GM23338 (cell line): ENCODE measurements around the gene KCNMA1. TPM values are rescaled to one million over a fixed set of nuclear protein-coding genes. Genes with fewer than 3 reads are reported as not detected.

Experiments
- ATAC-seq: fragments of 200-7000 bp; cut with Tn5 transposase; 3 replicates; pipeline ENCODE4 v1.9.1; 2020
- DNase-seq: peaks from one replicate; pipeline ENCODE4 v3.0.0-alpha.2; 2015; ENCODE audit warnings: low spot score
- H2AFZ ChIP-seq: fragments of 200-600 bp; sonication (generic); 2 replicates; pipeline ENCODE4 v1.8.0; 2016; ENCODE audit warnings: antibody characterized with exemption, mild to moderate bottlenecking, moderate library complexity
- H3F3A ChIP-seq: fragments of 200-600 bp; sonication (generic); replicated peaks from 2 replicates; pipeline ENCODE4 v1.8.0; 2017; ENCODE audit warnings: antibody characterized with exemption, mixed run types, low read depth
- H3K27ac ChIP-seq: fragments of 200-600 bp; sonication (generic); 2 replicates; pipeline ENCODE4 v1.6.1; 2016; ENCODE audit warnings: low read depth
- H3K27me3 ChIP-seq: fragments of 200-600 bp; sonication (generic); 2 replicates; pipeline ENCODE4 v1.8.0; 2016; ENCODE audit warnings: mild to moderate bottlenecking, mixed run types, moderate library complexity; ENCODE audit not compliant: insufficient read depth
- H3K36me3 ChIP-seq: fragments of 200-600 bp; sonication (generic); 2 replicates; pipeline ENCODE4 v1.8.0; 2016; ENCODE audit warnings: mild to moderate bottlenecking; ENCODE audit not compliant: insufficient read depth
- H3K4me1 ChIP-seq: fragments of 200-600 bp; sonication (generic); 2 replicates; pipeline ENCODE4 v1.8.0; 2016; ENCODE audit warnings: mild to moderate bottlenecking, moderate library complexity; ENCODE audit not compliant: insufficient read depth
- H3K4me2 ChIP-seq: fragments of 200-600 bp; sonication (generic); 2 replicates; pipeline ENCODE4 v1.7.1; 2017; ENCODE audit warnings: mixed run types
- H3K4me3 ChIP-seq: fragments of 200-600 bp; sonication (generic); 2 replicates; pipeline ENCODE4 v1.6.1; 2016; ENCODE audit warnings: mixed run types
- H3K79me2 ChIP-seq: fragments of 200-600 bp; sonication (generic); replicated peaks from 2 replicates; pipeline ENCODE4 v1.8.0; 2017; ENCODE audit warnings: mild to moderate bottlenecking; ENCODE audit not compliant: insufficient read depth
- H3K9me2 ChIP-seq: fragments of 200-600 bp; sonication (generic); 2 replicates; pipeline ENCODE4 v1.8.0; 2017; ENCODE audit not compliant: insufficient read depth
- H4K20me1 ChIP-seq: fragments of 200-600 bp; sonication (generic); replicated peaks from 2 replicates; pipeline ENCODE4 v1.8.0; 2017; ENCODE audit warnings: mild to moderate bottlenecking; ENCODE audit not compliant: insufficient read depth
- H3K27ac Mint-ChIP-seq: 2 replicates; pipeline ENCODE4 v1.8.0; 2020; ENCODE audit warnings: inconsistent platforms, mild to moderate bottlenecking, moderate library complexity, mixed read lengths
- H3K27me3 Mint-ChIP-seq: 3 replicates; pipeline ENCODE4 v1.8.0; 2022; ENCODE audit warnings: low read depth, mild to moderate bottlenecking, moderate library complexity, mixed read lengths, inconsistent platforms; ENCODE audit not compliant: insufficient read depth, poor library complexity
- H3K36me3 Mint-ChIP-seq: 3 replicates; pipeline ENCODE4 v1.8.0; 2021; ENCODE audit warnings: low read depth, mild to moderate bottlenecking, inconsistent platforms, moderate library complexity, mixed read lengths
- H3K4me1 Mint-ChIP-seq: 3 replicates; pipeline ENCODE4 v1.8.0; 2020; ENCODE audit warnings: mild to moderate bottlenecking, inconsistent platforms, mixed read lengths
- H3K4me3 Mint-ChIP-seq: 3 replicates; pipeline ENCODE4 v1.8.0; 2021; ENCODE audit warnings: moderate library complexity, mild to moderate bottlenecking, inconsistent platforms, mixed read lengths
- H3K9me3 Mint-ChIP-seq: 3 replicates; pipeline ENCODE4 v1.8.0; 2020; ENCODE audit warnings: moderate library complexity, mild to moderate bottlenecking, inconsistent platforms, mixed read lengths
- CREB1 ChIP-seq: fragments of 250-450 bp; sonication (Bioruptor Pico); IDR thresholded peaks from 2 replicates; pipeline ENCODE4 v1.5.0; 2020; ENCODE audit warnings: low read depth, mild to moderate bottlenecking, moderate library complexity
- CTCF ChIP-seq, 2 experiments: fragments of 200-600 bp in 1 of 2; sonication (generic) in 1 of 2; conservative IDR thresholded peaks; 2 replicates each; pipeline versions ENCODE4 v1.5.1 to v1.6.1; 2016 to 2017; ENCODE audit warnings: antibody characterized with exemption in 2 of 2, low read depth in 2 of 2, mild to moderate bottlenecking in 2 of 2, moderate library complexity in 1 of 2
- EZH2 ChIP-seq: fragments of 200-600 bp; sonication (generic); IDR thresholded peaks from one replicate; pipeline ENCODE4 v1.8.0; 2017; ENCODE audit warnings: antibody characterized with exemption, mild to moderate bottlenecking, low read depth; ENCODE audit not compliant: unreplicated experiment
- EZH2phosphoT487 ChIP-seq: fragments of 200-600 bp; sonication (generic); IDR thresholded peaks from one replicate; pipeline ENCODE4 v1.8.1; 2018; ENCODE audit warnings: antibody characterized with exemption; ENCODE audit not compliant: unreplicated experiment
- JUNB ChIP-seq: IDR thresholded peaks from one replicate; pipeline ENCODE4 v1.6.1; 2016; ENCODE audit warnings: antibody characterized with exemption; ENCODE audit not compliant: unreplicated experiment
- NANOG ChIP-seq: IDR thresholded peaks from 2 replicates; pipeline ENCODE4 v1.6.1; 2016; ENCODE audit warnings: antibody characterized with exemption, borderline replicate concordance
- POLR2AphosphoS5 ChIP-seq: IDR thresholded peaks from 2 replicates; pipeline ENCODE4 v1.6.1; 2016; ENCODE audit warnings: antibody characterized with exemption, low read depth
- REST ChIP-seq: IDR thresholded peaks from one replicate; pipeline ENCODE4 v1.6.1; 2018; ENCODE audit warnings: antibody characterized with exemption; ENCODE audit not compliant: unreplicated experiment
- STAT1 ChIP-seq: IDR thresholded peaks from one replicate; pipeline ENCODE4 v1.6.1; 2016; ENCODE audit warnings: antibody characterized with exemption; ENCODE audit not compliant: unreplicated experiment
- polyA plus RNA-seq: library from polyadenylated mRNA; unstranded; fragments of >200 nt; fragmentation: Nextera tagmentation; extraction: Ambion mirVana; gene quantifications from 2 replicates; pipeline ENCODE4 v1.2.1, GENCODE V29; 2016
- total RNA-seq: library from RNA; depleted of rRNA; stranded (reverse); fragments of >200 nt; shearing (Covaris generic); gene quantifications from 2 replicates; pipeline ENCODE4 v1.2.3, GENCODE V29; 2014
- TF ChIP-seq, protein P1 (sequence below): IDR thresholded peaks from 2 replicates; pipeline ENCODE4 v1.6.1; 2016; ENCODE audit warnings: antibody characterized with exemption

KCNMA1 gene
- total and polyA plus RNA-seq, 2 experiments from 2014 or later: 8.2 to 9.0 TPM

GRCh38 chr10:77609781-77610272 is 27.8 kb downstream of the KCNMA1 start (continued):
- TF ChIP-seq NANOG (no peak), POLR2AphosphoS5 (no peak), EZH2 (no peak), STAT1 (no peak), JUNB (no peak), REST (no peak)
- TF ChIP-seq, protein P1, sequence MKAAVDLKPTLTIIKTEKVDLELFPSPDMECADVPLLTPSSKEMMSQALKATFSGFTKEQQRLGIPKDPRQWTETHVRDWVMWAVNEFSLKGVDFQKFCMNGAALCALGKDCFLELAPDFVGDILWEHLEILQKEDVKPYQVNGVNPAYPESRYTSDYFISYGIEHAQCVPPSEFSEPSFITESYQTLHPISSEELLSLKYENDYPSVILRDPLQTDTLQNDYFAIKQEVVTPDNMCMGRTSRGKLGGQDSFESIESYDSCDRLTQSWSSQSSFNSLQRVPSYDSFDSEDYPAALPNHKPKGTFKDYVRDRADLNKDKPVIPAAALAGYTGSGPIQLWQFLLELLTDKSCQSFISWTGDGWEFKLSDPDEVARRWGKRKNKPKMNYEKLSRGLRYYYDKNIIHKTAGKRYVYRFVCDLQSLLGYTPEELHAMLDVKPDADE: no peak

DNA sequence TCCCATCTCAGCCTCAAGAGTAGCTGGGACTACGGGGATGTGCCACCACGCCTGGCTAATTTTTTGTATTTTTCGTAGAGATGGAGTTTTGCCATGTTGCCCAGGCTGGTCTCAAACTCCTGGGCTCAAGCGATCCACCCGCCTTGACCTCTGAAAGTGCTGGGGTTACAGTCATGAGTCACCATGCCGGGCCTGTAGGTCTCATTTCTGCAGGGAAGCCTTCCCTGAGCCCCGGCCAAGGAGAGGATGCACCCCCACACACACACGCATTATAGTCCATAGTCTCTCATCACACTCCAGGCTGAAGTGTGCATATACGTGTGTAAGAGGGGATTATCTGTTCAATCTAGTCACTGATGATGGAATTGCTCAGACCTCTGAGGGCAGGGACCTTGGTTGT is 29.3 kb downstream of the KCNMA1 start:
- Histone ChIP-seq H3F3A (no peaks in the 10 kb centered on the region), H2AFZ (no peak overlapping the region), H3K27me3 (no peaks in the 10 kb centered on the region), H4K20me1 (no peaks in the 10 kb centered on the region; the same call in 1 of the 2 replicates), H3K4me3 (no peak overlapping the region), H3K9me2 (peaks cover 7% of the 10 kb centered on the region; the same call in 1 of the 2 replicates), H3K27ac (no peak overlapping the region), H3K4me2 (no peak overlapping the region), H3K36me3 (no peaks in the 10 kb centered on the region), H3K79me2 (0 out of 2 replicates have a peak, but pooled peaks cover 3% of the 10 kb centered on the region), H3K4me1 (peaks cover under 1% of the 10 kb centered on the region; the same call in 1 of the 2 replicates)
- no peaks in the 10 kb centered on the region for H3K36me3 Mint-ChIP-seq
- peaks cover 9% of the 10 kb centered on the region for H3K4me1 Mint-ChIP-seq
- peaks cover 3% of the 10 kb centered on the region for H3K27me3 Mint-ChIP-seq
- H3K9me3 Mint-ChIP-seq: no peaks in the 10 kb centered on the region
- H3K27ac Mint-ChIP-seq: no peak overlapping the region
- H3K4me3 Mint-ChIP-seq: no peak overlapping the region
- no peak for TF ChIP-seq CREB1
- no peak for ATAC-seq
- no peak for DNase-seq

GRCh38 chr10:77606751-77607150 is 30.9 kb downstream of the KCNMA1 start:
- H3K4me1 Mint-ChIP-seq: peaks cover 15% of the 10 kb centered on the region
- Histone ChIP-seq H3K79me2 (0 out of 2 replicates have a peak, but pooled peaks cover 3% of the 10 kb centered on the region), H3F3A (no peaks in the 10 kb centered on the region), H3K4me1 (peaks cover 8% of the 10 kb centered on the region; the same call in 1 of the 2 replicates), H3K4me3 (no peak overlapping the region), H2AFZ (no peak overlapping the region), H3K27ac (no peak overlapping the region), H3K36me3 (no peaks in the 10 kb centered on the region), H4K20me1 (no peaks in the 10 kb centered on the region; the same call in 1 of the 2 replicates), H3K27me3 (no peaks in the 10 kb centered on the region), H3K9me2 (no peaks in the 10 kb centered on the region), H3K4me2 (no peak overlapping the region)
- peak; percentile 22 for DNase-seq
- TF ChIP-seq EZH2phosphoT487: no peak
- peak; percentile 28 to 46; a peak in 3 of 4 replicates for TF ChIP-seq CTCF (conservative IDR thresholded peaks at IDR 0.05; ENCODE audit: low read depth in 2 of 2)
- no peaks in the 10 kb centered on the region for H3K36me3 Mint-ChIP-seq
- H3K27me3 Mint-ChIP-seq: peaks cover 6% of the 10 kb centered on the region
- no peak overlapping the region for H3K27ac Mint-ChIP-seq
- H3K9me3 Mint-ChIP-seq: no peaks in the 10 kb centered on the region
- no peak overlapping the region for H3K4me3 Mint-ChIP-seq
- ATAC-seq: peak; percentile 42
